DND-41 (cell line): ENCODE results near the gene GPHA2.

Source experiments
- ATAC-seq: fragments of 200-7000 bp; cut with Tn5 transposase; 3 replicates; pipeline ENCODE4 v1.9.1; 2021; ENCODE audit warnings: low read depth; ENCODE audit not compliant: insufficient read depth
- DNase-seq: peaks from one replicate; pipeline ENCODE4 v3.0.0-alpha.2; 2020
- H2AFZ ChIP-seq: 2 replicates; pipeline ENCODE4 v1.6.0; 2012; ENCODE audit warnings: low read depth, low read length
- H3K27ac ChIP-seq: 2 replicates; pipeline ENCODE4 v1.5.1; 2012; ENCODE audit warnings: low read length, inconsistent platforms
- H3K27me3 ChIP-seq: fragments of 200-600 bp; sonication (generic); 2 replicates; pipeline ENCODE4 v1.6.0; 2012; ENCODE audit warnings: low read length, mild to moderate bottlenecking, inconsistent platforms; ENCODE audit not compliant: insufficient read depth, poor library complexity
- H3K36me3 ChIP-seq: 2 replicates; pipeline ENCODE4 v1.5.1; 2012; ENCODE audit warnings: low read length, inconsistent platforms; ENCODE audit not compliant: insufficient read depth
- H3K4me1 ChIP-seq: 2 replicates; pipeline ENCODE4 v1.5.1; 2012; ENCODE audit warnings: mild to moderate bottlenecking, low read length; ENCODE audit not compliant: insufficient read depth
- H3K4me2 ChIP-seq: 2 replicates; pipeline ENCODE4 v1.6.0; 2012; ENCODE audit warnings: mild to moderate bottlenecking, moderate library complexity, low read length, inconsistent platforms; ENCODE audit not compliant: insufficient read depth
- H3K4me3 ChIP-seq, 2 experiments: fragments of 200-600 bp in 1 of 2; shearing (Covaris generic) in 1 of 2; 2 replicates each; pipeline ENCODE4 v1.5.1; 2012 to 2016; ENCODE audit warnings: inconsistent platforms in 2 of 2, low read length in 2 of 2, mild to moderate bottlenecking in 2 of 2, low read depth in 1 of 2, moderate library complexity in 1 of 2
- H3K79me2 ChIP-seq: 2 replicates; pipeline ENCODE4 v1.6.0; 2012; ENCODE audit warnings: low read length, inconsistent platforms; ENCODE audit not compliant: insufficient read depth
- H3K9ac ChIP-seq: 2 replicates; pipeline ENCODE4 v1.6.0; 2012; ENCODE audit warnings: low read depth, mild to moderate bottlenecking, inconsistent platforms, low read length, moderate library complexity
- H3K9me3 ChIP-seq: 2 replicates; pipeline ENCODE4 v1.5.1; 2012; ENCODE audit warnings: low read length, moderate library complexity, mild to moderate bottlenecking, inconsistent platforms; ENCODE audit not compliant: insufficient read depth, severe bottlenecking
- H4K20me1 ChIP-seq: 2 replicates; pipeline ENCODE4 v1.6.0; 2012; ENCODE audit warnings: low read length; ENCODE audit not compliant: insufficient read depth
- EZH2 ChIP-seq: IDR thresholded peaks from 3 replicates; pipeline ENCODE4 v1.6.1; 2012; ENCODE audit warnings: borderline replicate concordance, low read depth, mild to moderate bottlenecking, moderate library complexity, low read length, inconsistent platforms; ENCODE audit not compliant: severe bottlenecking
- TF ChIP-seq, protein P1 (sequence below): IDR thresholded peaks from 2 replicates; pipeline ENCODE4 v1.5.1; 2012; ENCODE audit warnings: borderline replicate concordance, low read length, moderate library complexity, mild to moderate bottlenecking; ENCODE audit not compliant: poor library complexity, severe bottlenecking; ENCODE audit errors: extremely low read depth

GPHA2 gene

DNA sequence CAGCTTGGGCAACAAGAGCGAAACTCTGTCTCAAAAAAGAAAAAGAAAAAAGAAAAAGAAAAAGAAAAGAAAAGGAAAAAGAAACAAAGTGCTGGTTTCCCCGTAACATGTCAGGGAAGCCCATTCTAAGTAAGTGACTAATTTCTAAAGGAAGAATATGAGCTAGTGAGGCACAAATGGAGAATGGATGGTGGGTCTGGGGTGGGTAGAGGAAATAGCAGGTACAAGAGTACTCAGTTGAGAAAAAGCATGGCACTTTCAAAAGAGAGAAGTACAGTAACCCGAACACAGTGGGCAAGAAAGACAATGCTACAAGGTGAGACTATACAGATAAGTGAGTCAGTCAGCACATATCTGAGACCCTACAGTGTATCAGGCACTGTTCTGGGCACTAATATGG lies 31.7 kb upstream of the GPHA2 start:
- Histone ChIP-seq H2AFZ (no peak overlapping the region), H3K27me3 (no peaks in the 10 kb centered on the region), H4K20me1 (no peaks in the 10 kb centered on the region), H3K9ac (no peak overlapping the region), H3K79me2 (no peaks in the 10 kb centered on the region), H3K4me2 (no peak overlapping the region), H3K4me3 (no peak overlapping the region), H3K27ac (no peak overlapping the region), H3K9me3 (no peaks in the 10 kb centered on the region), H3K4me1 (no peaks in the 10 kb centered on the region), H3K36me3 (no peaks in the 10 kb centered on the region)
- DNase-seq (no peak), ATAC-seq (no peak)
- TF ChIP-seq, protein P1, sequence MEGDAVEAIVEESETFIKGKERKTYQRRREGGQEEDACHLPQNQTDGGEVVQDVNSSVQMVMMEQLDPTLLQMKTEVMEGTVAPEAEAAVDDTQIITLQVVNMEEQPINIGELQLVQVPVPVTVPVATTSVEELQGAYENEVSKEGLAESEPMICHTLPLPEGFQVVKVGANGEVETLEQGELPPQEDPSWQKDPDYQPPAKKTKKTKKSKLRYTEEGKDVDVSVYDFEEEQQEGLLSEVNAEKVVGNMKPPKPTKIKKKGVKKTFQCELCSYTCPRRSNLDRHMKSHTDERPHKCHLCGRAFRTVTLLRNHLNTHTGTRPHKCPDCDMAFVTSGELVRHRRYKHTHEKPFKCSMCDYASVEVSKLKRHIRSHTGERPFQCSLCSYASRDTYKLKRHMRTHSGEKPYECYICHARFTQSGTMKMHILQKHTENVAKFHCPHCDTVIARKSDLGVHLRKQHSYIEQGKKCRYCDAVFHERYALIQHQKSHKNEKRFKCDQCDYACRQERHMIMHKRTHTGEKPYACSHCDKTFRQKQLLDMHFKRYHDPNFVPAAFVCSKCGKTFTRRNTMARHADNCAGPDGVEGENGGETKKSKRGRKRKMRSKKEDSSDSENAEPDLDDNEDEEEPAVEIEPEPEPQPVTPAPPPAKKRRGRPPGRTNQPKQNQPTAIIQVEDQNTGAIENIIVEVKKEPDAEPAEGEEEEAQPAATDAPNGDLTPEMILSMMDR = no peak
- TF ChIP-seq EZH2 = no peak

DNA sequence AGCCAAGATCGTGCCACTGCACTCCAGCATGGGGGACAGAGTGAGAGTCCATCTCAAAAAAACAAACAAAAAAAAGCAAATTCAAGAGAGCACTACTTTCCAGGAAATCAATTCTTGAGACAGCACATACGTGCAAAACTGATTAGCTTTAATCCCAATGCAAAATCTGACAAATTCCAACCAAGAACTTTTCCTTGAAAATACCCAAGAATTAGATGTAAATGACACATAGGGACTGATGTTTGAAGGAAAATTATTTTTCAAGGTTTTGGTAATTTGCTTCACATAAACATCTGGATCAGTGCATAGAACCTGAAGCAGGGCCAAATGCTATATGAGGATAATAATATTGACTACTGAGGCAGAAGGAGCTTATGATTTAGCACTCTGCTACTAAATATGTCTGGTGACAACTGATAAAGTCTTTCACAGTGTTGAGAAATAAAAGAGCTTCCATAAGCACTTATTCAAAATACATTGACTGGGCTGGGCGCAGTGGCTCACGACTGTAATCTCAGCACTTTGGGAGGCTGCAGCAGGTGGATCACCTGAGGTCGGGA lies 27.5 kb upstream of the GPHA2 start:
- H3K4me1 ChIP-seq = no peaks in the 10 kb centered on the region
- ATAC-seq (no peak), DNase-seq (no peak)
- H3K27me3 ChIP-seq = no peaks in the 10 kb centered on the region
- H3K4me3 ChIP-seq = no peak overlapping the region
- no peaks in the 10 kb centered on the region for H4K20me1 ChIP-seq
- H3K27ac ChIP-seq = no peak overlapping the region
- TF ChIP-seq, protein P1 = no peak
- TF ChIP-seq EZH2 = no peak
- no peaks in the 10 kb centered on the region for H3K9me3 ChIP-seq
- no peaks in the 10 kb centered on the region for H3K79me2 ChIP-seq
- no peaks in the 10 kb centered on the region for H3K36me3 ChIP-seq
- H3K9ac ChIP-seq = no peak overlapping the region
- no peak overlapping the region for H3K4me2 ChIP-seq
- H2AFZ ChIP-seq = no peak overlapping the region

DNA sequence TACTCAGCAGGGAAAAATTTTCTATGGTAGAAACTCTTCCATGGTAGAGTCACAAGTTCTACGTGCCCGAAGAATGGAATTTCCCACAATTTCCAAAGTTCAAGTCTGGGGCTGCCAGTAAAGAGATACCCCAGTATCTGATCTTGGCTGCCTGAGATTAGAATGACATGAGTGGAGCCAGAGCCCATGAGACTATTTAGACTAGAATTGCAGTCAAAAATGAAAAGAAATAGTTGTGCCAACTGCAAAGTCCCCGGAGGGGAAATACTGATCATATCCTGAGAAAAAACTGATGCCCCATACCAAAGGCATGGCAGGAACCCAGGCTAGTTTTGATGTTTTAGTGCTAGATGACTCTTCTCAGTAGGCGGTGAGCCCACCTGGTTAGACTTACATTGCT lies 25.0 kb upstream of the GPHA2 start:
- TF ChIP-seq EZH2 = no peak
- TF ChIP-seq, protein P1 = no peak
- Histone ChIP-seq H3K4me3 (no peak overlapping the region), H3K27me3 (peaks cover under 1% of the 10 kb centered on the region), H3K36me3 (no peaks in the 10 kb centered on the region), H3K4me1 (no peaks in the 10 kb centered on the region), H3K4me2 (no peak overlapping the region), H3K79me2 (no peaks in the 10 kb centered on the region), H3K9ac (no peak overlapping the region), H4K20me1 (no peaks in the 10 kb centered on the region), H3K27ac (no peak overlapping the region), H3K9me3 (no peaks in the 10 kb centered on the region), H2AFZ (no peak overlapping the region)
- DNase-seq (no peak), ATAC-seq (no peak)

DNA sequence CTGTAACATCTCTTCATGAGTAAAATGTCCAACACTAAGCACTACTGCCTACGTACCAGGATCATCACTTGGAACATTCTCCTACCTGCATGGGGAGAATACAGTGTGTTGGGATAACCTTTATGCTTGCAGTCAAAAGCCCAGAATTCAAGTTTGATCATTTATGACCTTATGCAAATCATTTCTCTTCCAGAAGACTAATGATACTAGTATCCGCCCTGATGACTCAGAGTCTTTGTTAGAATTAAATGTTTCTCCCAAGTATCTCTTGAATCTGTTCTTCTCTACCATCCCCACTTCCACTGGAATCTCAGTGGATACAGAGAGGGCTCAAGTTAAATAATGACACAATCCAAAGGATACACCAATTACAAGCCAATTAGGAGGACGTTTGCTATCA lies 23.8 kb upstream of the GPHA2 start:
- ATAC-seq (no peak), DNase-seq (no peak)
- TF ChIP-seq, protein P1 = no peak
- no peak for TF ChIP-seq EZH2
- Histone ChIP-seq H3K4me3 (no peak overlapping the region), H3K9me3 (no peaks in the 10 kb centered on the region), H3K9ac (no peak overlapping the region), H3K4me1 (no peaks in the 10 kb centered on the region), H3K36me3 (no peaks in the 10 kb centered on the region), H2AFZ (no peak overlapping the region), H3K27me3 (peaks cover 8% of the 10 kb centered on the region), H3K79me2 (no peaks in the 10 kb centered on the region), H4K20me1 (no peaks in the 10 kb centered on the region), H3K27ac (no peak overlapping the region), H3K4me2 (no peak overlapping the region)
